Sciatic nerve (tissue), 2 donors: ENCODE results near the gene INSYN1. TPM values are rescaled to one million over a fixed set of nuclear protein-coding genes. Genes with fewer than 3 reads are reported as not detected.
A peak's percentile ranks its signal among the peaks of the same experiment; 100 is the strongest.
"Not testable (repeated sequence)": the region's sequence is repeated elsewhere in the genome, so short reads cannot be mapped to it uniquely, and the experiment has no call there.

ENCODE experiments used
- ATAC-seq: fragments of 200-7000 bp; cut with Tn5 transposase; one replicate; pipeline ENCODE4 v1.9.1; 2020; ENCODE audit warnings: mild to moderate bottlenecking, moderate library complexity
- DNase-seq: peaks from one replicate; pipeline ENCODE4 v3.0.0-alpha.2; 2020; ENCODE audit warnings: low spot score
- intact Hi-C: fragments of 100-400 bp; cut with DNase I; formaldehyde crosslinking; loops from one replicate; pipeline ENCODE4 v1.14.2; 2022
- total RNA-seq: library from RNA; stranded (reverse); fragmentation: NEBNext Ultra II Directional; extraction: Animal tissue kit (Norgen Biotek cat#: 25700); gene quantifications from one replicate; pipeline ENCODE4 v1.2.1, GENCODE V29; 2021
- donor health status: DM: no; HTN: no; CAD: no.
- donor health status: DM: no; HTN: no; CAD: no.

The INSYN1 gene
- total RNA-seq, 1 donor from 2014 or later, result 7.8 TPM

- DNase-seq (no peak), ATAC-seq (peak; percentile 18)
- intact Hi-C loops, result no loop called here
Observed at GRCh38 chr15:73752806-73753193, 351 bp downstream of the INSYN1 start.

DNA sequence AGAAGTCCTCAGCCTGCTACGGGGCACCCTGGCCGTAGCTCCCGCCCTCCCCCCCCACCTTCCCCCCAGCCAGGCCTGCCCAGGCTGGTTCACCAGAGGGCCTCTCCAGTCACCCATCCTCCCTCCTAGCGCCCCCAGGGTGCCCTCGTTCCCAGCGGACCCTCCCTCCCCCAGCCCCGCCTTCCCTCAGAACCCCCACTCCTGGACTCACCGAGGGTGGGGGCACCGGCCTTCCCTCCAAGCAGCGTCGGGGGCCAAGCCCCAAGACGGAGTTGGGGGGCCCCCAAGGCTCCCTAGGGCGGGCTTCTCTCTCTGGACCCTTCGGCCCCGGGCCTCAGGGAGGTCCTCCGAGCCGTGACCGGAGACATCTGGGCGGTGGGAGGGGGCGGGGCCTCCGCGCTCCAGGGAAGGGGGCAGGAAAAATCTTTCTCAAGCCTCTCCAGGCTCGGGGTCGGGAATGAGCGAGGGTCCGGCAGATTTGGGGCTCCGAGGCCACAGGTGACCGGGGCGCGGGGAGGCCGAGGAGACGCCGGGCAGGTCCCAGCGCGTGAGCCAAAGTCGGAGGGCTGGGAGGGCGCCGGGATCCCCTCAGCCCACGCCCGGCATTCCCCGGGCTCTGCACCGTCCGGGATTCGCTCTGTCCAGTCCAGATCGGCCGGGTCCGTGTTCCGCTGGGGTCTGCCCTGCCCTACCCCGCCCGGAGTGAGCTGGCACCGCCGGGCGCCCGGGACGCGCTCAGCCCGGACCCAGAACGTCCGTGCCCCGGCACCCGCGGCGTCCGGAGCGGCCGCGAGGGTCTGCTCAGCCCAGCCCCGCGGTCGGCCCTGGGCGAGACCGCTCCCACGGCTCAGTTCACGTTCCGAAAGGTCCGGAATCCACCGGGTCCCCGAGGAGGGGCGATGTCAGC lies 999 bp downstream of the INSYN1 start:
- no peak for DNase-seq
- intact Hi-C loops, result no loop called here
- peak; percentile 28 for ATAC-seq

- ATAC-seq (peak; percentile 12), DNase-seq (no peak)
- intact Hi-C loops, result no loop called here
Observed at GRCh38 chr15:73751511-73751898, 1.6 kb downstream of the INSYN1 start.

GRCh38 chr15:73750951-73751350 lies 2.2 kb downstream of the INSYN1 start:
- intact Hi-C loops, result no loop called here
- ATAC-seq (no peak), DNase-seq (no peak)

GRCh38 chr15:73750438-73750837 lies 2.7 kb downstream of the INSYN1 start:
- intact Hi-C loops, result no loop called here
- ATAC-seq, result no peak
- DNase-seq, result no peak

GRCh38 chr15:73749971-73750370 lies 3.2 kb downstream of the INSYN1 start:
- ATAC-seq (no peak), DNase-seq (no peak)
- intact Hi-C loops, result no loop called here

- ATAC-seq (no peak), DNase-seq (no peak)
- intact Hi-C loops, result no loop called here
Observed at GRCh38 chr15:73749533-73749932, 3.6 kb downstream of the INSYN1 start.

DNA sequence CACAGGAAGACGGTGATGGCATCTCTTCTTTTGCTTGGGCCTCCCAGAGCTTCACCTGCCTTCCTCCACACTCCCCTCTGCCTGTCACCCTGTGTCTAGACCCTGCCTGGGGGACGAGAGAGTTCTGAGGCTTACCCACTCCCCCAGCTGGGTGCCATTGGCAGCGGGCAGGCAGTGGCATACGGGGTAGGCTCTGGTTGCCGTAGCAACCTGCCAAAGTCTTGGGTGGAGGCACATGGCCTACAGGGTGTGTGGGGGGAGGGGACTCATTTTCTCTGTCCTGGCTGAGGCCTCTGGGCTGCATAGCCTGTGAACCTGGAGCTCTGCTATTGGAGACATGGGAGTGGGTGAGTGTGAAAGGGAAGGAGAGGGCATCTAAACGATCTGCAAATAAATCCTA lies 4.4 kb downstream of the INSYN1 start:
- intact Hi-C loops, result no loop called here
- DNase-seq (no peak), ATAC-seq (no peak)

DNA sequence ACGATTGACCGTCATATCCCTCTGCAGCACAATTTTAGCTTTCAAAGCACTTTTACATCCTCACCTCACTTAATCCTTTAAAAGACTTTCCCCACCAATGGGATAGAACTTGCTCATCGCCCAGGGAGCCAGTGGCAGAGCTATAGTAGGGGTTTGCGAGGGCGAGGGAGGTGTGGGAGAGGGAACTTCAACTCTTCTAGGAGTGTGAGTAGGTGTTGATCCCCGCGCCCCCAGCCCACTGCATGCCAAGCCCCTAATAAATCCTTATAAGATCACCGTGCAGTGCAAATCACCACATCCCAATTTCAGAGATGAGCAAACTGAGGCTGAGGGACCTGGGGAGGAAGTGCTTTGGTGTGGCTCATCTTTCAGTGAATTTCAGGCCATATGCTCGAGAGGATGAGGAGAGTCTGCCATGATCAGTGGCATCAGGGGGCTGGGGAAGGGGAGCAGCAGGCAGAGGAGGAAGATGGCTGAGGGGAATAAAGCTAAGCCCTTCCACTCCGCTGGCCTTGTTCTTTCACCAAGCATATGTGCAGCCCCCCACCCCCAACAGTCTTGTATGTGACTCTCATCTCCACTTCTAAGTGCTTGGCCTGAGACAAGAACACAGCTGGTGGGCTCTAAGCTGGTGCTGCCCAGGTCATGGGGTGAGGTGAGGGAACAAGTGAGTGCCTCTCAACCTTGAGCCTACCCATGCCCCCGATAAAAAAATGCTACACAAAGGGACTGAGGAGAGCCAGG lies 5.1 kb downstream of the INSYN1 start:
- intact Hi-C loops, result no loop called here
- no peak for DNase-seq
- no peak for ATAC-seq

DNA sequence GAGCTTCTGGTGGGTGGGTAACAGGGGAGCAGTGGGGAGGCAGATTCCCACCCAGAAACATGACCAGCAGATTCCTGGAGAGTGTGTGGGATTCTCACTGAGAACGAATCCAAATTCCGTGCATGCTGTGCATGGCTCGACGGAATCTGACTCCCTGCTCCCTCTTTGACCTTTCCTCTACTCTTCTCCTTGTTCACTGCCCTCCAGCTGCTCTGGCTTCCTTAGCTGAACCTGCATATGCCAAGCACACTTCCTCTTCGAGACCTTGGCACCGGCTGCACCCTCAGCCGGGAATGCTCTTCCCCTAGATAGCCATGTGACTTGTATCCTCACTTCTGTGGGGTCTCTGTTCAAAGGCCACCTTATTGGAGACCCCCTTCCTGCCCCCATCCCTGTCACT lies 6.3 kb downstream of the INSYN1 start:
- no peak for ATAC-seq
- DNase-seq, result no peak
- intact Hi-C loops, result no loop called here

DNA sequence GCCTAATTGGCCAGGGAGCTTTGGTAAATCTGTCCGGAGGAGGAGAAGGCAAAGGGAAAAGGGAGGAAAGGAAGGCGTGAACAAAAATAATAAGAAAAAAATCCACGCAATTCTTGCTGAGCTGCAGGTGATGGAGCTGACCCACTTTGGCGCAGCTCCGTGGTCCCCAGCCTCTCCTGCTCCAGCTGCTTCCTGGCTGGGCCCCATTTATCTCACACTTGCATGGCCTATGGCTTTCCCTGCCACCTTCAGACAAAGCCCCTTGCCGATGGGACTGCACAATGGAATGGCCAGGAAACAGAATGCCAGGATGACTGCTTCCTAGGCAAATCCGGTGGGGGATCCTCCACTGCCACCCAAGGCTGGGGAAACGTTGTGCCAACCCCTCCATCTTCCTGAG lies 6.9 kb downstream of the INSYN1 start:
- DNase-seq (no peak), ATAC-seq (no peak)
- intact Hi-C loops, result no loop called here

- intact Hi-C loops, result no loop called here
- ATAC-seq (no peak), DNase-seq (no peak)
Observed at GRCh38 chr15:73745073-73745472, 8.1 kb downstream of the INSYN1 start.

- DNase-seq (no peak), ATAC-seq (no peak)
- intact Hi-C loops, result no loop called here
Observed at GRCh38 chr15:73744293-73744692, 8.9 kb downstream of the INSYN1 start.

- intact Hi-C loops, result no loop called here
- DNase-seq, result no peak
- peak; percentile 71 for ATAC-seq
Observed at GRCh38 chr15:73741321-73741836, 11.8 kb downstream of the INSYN1 start.

DNA sequence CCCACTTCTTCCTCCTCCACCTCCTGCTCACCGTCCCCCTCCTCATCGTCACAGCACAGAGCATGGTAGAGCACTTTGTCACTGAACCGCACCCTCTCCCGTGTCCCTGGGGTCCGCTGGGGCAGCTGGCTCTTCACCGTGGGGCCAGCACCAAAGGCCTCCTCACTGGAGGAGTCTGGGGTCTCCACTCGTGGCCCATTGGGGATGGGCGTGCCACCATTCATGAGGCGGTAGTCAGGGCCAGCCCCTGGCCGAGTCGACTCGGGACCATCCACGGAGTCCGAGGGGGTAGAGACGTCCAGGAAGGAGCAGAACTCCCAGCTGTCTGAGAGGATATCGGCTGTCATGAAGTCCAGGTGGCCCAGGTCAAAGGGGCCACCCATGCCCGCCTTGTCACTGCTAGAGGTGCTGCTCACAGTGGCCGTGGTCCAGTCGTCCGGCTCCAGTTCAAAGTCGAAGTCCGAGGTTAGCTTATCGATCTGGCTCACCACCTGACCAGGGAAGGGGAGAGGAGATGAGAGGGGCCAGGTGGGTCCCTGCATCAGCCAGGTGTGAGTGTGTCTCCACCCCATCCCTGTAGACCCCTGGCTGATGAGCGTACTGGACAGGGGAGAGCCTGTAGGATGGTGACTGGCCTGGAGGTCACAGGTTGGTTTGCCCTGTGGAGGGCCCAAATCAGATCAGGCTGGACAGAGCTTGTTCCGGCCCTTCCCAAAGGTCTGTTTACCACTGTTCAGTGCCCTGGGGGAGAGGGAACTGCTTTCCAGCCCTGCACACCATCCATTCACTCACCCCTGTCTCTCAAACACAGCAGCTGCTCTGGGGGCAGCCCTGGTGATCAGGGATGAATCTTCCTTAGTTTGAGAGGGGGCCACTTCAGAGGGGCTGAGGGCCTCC lies 12.8 kb downstream of the INSYN1 start:
- no peak for DNase-seq
- intact Hi-C loops, result no loop called here
- no peak for ATAC-seq

GRCh38 chr15:73737535-73737934 lies 15.6 kb downstream of the INSYN1 start:
- no peak for DNase-seq
- intact Hi-C loops, result loop anchor here (10.0 kb wide), 1 partner anchor 117 kb away; no protein-coding TSS in a partner anchor
- ATAC-seq, result no peak

DNA sequence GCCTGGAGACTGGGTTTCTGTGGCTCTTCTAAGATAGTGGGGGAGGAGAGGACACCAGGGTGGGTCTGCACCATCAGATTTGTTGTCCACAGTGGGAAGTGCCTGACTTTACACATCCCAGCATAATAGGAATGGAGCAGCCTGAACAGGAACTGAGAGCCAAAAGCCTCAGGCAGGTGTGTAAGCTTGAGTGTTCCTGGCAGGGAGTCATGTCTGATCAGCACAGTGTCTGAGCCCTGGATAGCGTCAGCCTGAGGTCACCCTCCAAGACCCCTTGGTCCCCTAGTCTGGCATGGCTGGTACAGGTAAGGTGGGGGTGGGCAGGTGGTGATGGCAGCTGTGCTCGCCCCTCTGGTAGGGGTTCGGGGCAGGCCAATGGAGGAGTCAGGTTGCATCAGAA lies 20.2 kb downstream of the INSYN1 start:
- DNase-seq, result no peak
- ATAC-seq, result no peak
- intact Hi-C loops, result loop anchor here (10.0 kb wide), 1 partner anchor 122 kb away; no protein-coding TSS in a partner anchor

- intact Hi-C loops, result loop anchor here (10.0 kb wide), 1 partner anchor 123 kb away; no protein-coding TSS in a partner anchor
- not testable (repeated sequence) for ATAC-seq, DNase-seq
Observed at GRCh38 chr15:73732051-73732450, 21.1 kb downstream of the INSYN1 start.
